GM21381 (cell line): ENCODE measurements around the gene ARHGAP35.
A peak's percentile ranks its signal among the peaks of the same experiment; 100 is the strongest.
"Not testable (repeated sequence)": the region's sequence is repeated elsewhere in the genome, so short reads cannot be mapped to it uniquely, and the experiment has no call there.

Experiments used
- ATAC-seq: cut with Tn5 transposase; IDR thresholded peaks from one replicate; pipeline ENCODE4 v1.9.1; 2021; ENCODE audit warnings: mild to moderate bottlenecking, moderate library complexity; ENCODE audit not compliant: unreplicated experiment

The ARHGAP35 gene

GRCh38 chr19:46842791-46843190, 18.0 kb upstream of the ARHGAP35 start:
- no peak for ATAC-seq

- ATAC-seq = no peak
These were observed 16.7 kb upstream of the ARHGAP35 start for GRCh38 chr19:46844067-46844489.

GRCh38 chr19:46845959-46846459, 14.8 kb upstream of the ARHGAP35 start:
- ATAC-seq = no peak

GRCh38 chr19:46847528-46847927, 13.3 kb upstream of the ARHGAP35 start:
- ATAC-seq = no peak

- ATAC-seq = no peak
These were observed 12.4 kb upstream of the ARHGAP35 start for GRCh38 chr19:46848389-46848788.

GRCh38 chr19:46849610-46850009, 11.2 kb upstream of the ARHGAP35 start:
- no peak for ATAC-seq

- peak; percentile 94 for ATAC-seq
These were observed 10.3 kb upstream of the ARHGAP35 start, which contains the start of gene AP2S1 for GRCh38 chr19:46850228-46851203. Gene AP2S1, minus strand, starts transcription at chr19:46850846. Its CDS starts 80 bp downstream, at chr19:46850766.

GRCh38 chr19:46852830-46853229, 8.0 kb upstream of the ARHGAP35 start:
- ATAC-seq = no peak

- not testable (repeated sequence) for ATAC-seq
These were observed 6.1 kb upstream of the ARHGAP35 start for GRCh38 chr19:46854698-46855097.

- no peak for ATAC-seq
These were observed 4.5 kb upstream of the ARHGAP35 start for GRCh38 chr19:46856062-46857022.

GRCh38 chr19:46859637-46860124, 1.1 kb upstream of the ARHGAP35 start:
- no peak for ATAC-seq

- peak; percentile 74 for ATAC-seq
These were observed 512 bp upstream of the ARHGAP35 start for GRCh38 chr19:46860125-46860845.

- no peak for ATAC-seq
These were observed 1.1 kb downstream of the ARHGAP35 start for GRCh38 chr19:46861691-46862502.

- ATAC-seq = no peak
These were observed 1.7 kb downstream of the ARHGAP35 start for GRCh38 chr19:46862503-46862834.

- no peak for ATAC-seq
These were observed 2.3 kb downstream of the ARHGAP35 start for GRCh38 chr19:46862974-46863632.

- ATAC-seq = no peak
These were observed 3.2 kb downstream of the ARHGAP35 start for GRCh38 chr19:46863818-46864629.

GRCh38 chr19:46866407-46867136, 5.8 kb downstream of the ARHGAP35 start:
- no peak for ATAC-seq
